HEK293 (cell line): ENCODE results near the gene MOCS2.

Experiments
- CTCF ChIA-PET: fragments of 350-600 bp; formaldehyde crosslinking; extraction: SDS; loops from one replicate; lab custom pipeline; 2021; ENCODE audit warnings: antibody characterized with exemption; lab: Yijun Ruan, JAX
- POLR2A ChIA-PET: fragments of 300-600 bp; formaldehyde crosslinking; extraction: SDS; loops from one replicate; lab custom pipeline; 2020; ENCODE audit warnings: antibody characterized with exemption, inconsistent platforms; lab: Yijun Ruan, JAX
- H3K27ac ChIP-seq: fragments of 200-500 bp; sonication (Bioruptor generic); 2 replicates; pipeline ENCODE4 v1.5.1; 2014; ENCODE audit warnings: low read depth, low read length, control low read depth, inconsistent platforms; ENCODE audit errors: extremely low read depth
- H3K36me3 ChIP-seq, 2 experiments: fragments of 200-500 bp in 1 of 2; sonication (Bioruptor generic) in 1 of 2; 1 replicate in 1 of 2; 2 replicates in 1 of 2; pipeline ENCODE4 v1.5.1; 2014 to 2017; ENCODE audit warnings: inconsistent platforms in 2 of 2, low read length in 2 of 2; ENCODE audit not compliant: control insufficient read depth in 2 of 2, insufficient read depth in 1 of 2
- H3K4me1 ChIP-seq: fragments of 200-500 bp; sonication (Bioruptor generic); 2 replicates; pipeline ENCODE4 v1.5.1; 2014; ENCODE audit warnings: mild to moderate bottlenecking, low read length, inconsistent platforms; ENCODE audit not compliant: control insufficient read depth, insufficient read depth
- H3K4me3 ChIP-seq: 2 replicates; pipeline ENCODE4 v1.5.1; 2011; ENCODE audit warnings: low read depth, mild to moderate bottlenecking, control low read depth, low read length, moderate library complexity
- H3K9me3 ChIP-seq: fragments of 200-500 bp; sonication (Bioruptor generic); 2 replicates; pipeline ENCODE4 v1.5.1; 2014; ENCODE audit warnings: low read depth, low read length, inconsistent platforms; ENCODE audit not compliant: control insufficient read depth, insufficient read depth
- FEZF1 ChIP-seq: fragments of 450-650 bp; formaldehyde crosslinking; IDR thresholded peaks from 2 replicates; pipeline ENCODE4 v1.5.1; 2016; ENCODE audit warnings: missing biosample characterization, missing genetic modification characterization
- IKZF3 ChIP-seq: fragments of 450-650 bp; IDR thresholded peaks from 2 replicates; pipeline ENCODE4 v1.5.0; 2018; ENCODE audit warnings: missing biosample characterization, mild to moderate bottlenecking, missing genetic modification characterization, moderate library complexity
- KLF8 ChIP-seq: fragments of 450-650 bp; formaldehyde crosslinking; IDR thresholded peaks from 2 replicates; pipeline ENCODE4 v1.5.1; 2016; ENCODE audit warnings: missing biosample characterization, missing genetic modification characterization
- PRDM6 ChIP-seq: fragments of 450-650 bp; formaldehyde crosslinking; IDR thresholded peaks from 2 replicates; pipeline ENCODE4 v1.5.1; 2017; ENCODE audit warnings: missing biosample characterization, missing genetic modification characterization
- SP2 ChIP-seq: fragments of 450-650 bp; formaldehyde crosslinking; IDR thresholded peaks from 2 replicates; pipeline ENCODE4 v1.5.1; 2016; ENCODE audit warnings: missing biosample characterization, missing genetic modification characterization
- TRIM28 ChIP-seq: IDR thresholded peaks from 2 replicates; pipeline ENCODE4 v1.6.1; 2011; ENCODE audit warnings: low read length, control low read depth, borderline replicate concordance
- ZFHX2 ChIP-seq: fragments of 450-650 bp; formaldehyde crosslinking; conservative IDR thresholded peaks from 2 replicates; pipeline ENCODE4 v1.5.1; 2016; ENCODE audit warnings: missing biosample characterization, missing genetic modification characterization
- ZIC2 ChIP-seq: fragments of 450-650 bp; formaldehyde crosslinking; IDR thresholded peaks from 2 replicates; pipeline ENCODE4 v1.5.1; 2016; ENCODE audit warnings: missing biosample characterization, missing genetic modification characterization
- ZNF16 ChIP-seq: fragments of 450-650 bp; formaldehyde crosslinking; IDR thresholded peaks from 2 replicates; pipeline ENCODE4 v1.5.1; 2016; ENCODE audit warnings: low read depth, missing biosample characterization, missing genetic modification characterization
- ZNF19 ChIP-seq: fragments of 450-650 bp; formaldehyde crosslinking; IDR thresholded peaks from 2 replicates; pipeline ENCODE4; 2016; ENCODE audit warnings: missing biosample characterization, missing genetic modification characterization, low read depth
- ZNF26 ChIP-seq: fragments of 450-650 bp; formaldehyde crosslinking; IDR thresholded peaks from 2 replicates; pipeline ENCODE4 v1.5.1; 2016; ENCODE audit warnings: missing biosample characterization, missing genetic modification characterization
- ZNF266 ChIP-seq: fragments of 450-650 bp; formaldehyde crosslinking; IDR thresholded peaks from 2 replicates; pipeline ENCODE4 v1.5.1; 2016; ENCODE audit warnings: missing biosample characterization, missing genetic modification characterization, low read depth
- ZNF350 ChIP-seq: fragments of 450-650 bp; formaldehyde crosslinking; IDR thresholded peaks from 2 replicates; pipeline ENCODE4 v1.5.0; 2017; ENCODE audit warnings: missing biosample characterization, mild to moderate bottlenecking, missing genetic modification characterization
- ZNF354C ChIP-seq: fragments of 450-650 bp; formaldehyde crosslinking; IDR thresholded peaks from 2 replicates; pipeline ENCODE4 v1.5.1; 2016; ENCODE audit warnings: missing biosample characterization, missing genetic modification characterization, low read depth, borderline replicate concordance
- ZNF501 ChIP-seq: fragments of 450-650 bp; formaldehyde crosslinking; IDR thresholded peaks from 2 replicates; pipeline ENCODE4 v1.5.1; 2016; ENCODE audit warnings: missing biosample characterization, missing genetic modification characterization
- ZNF561 ChIP-seq: fragments of 450-650 bp; IDR thresholded peaks from 2 replicates; pipeline ENCODE4 v1.5.1; 2018; ENCODE audit warnings: missing biosample characterization, missing genetic modification characterization, borderline replicate concordance
- ZNF571 ChIP-seq: fragments of 450-650 bp; formaldehyde crosslinking; IDR thresholded peaks from 2 replicates; pipeline ENCODE4 v1.5.0; 2017; ENCODE audit warnings: missing biosample characterization, missing genetic modification characterization
- ZNF585B ChIP-seq: fragments of 450-650 bp; formaldehyde crosslinking; IDR thresholded peaks from 2 replicates; pipeline ENCODE4 v1.5.1; 2016; ENCODE audit warnings: missing biosample characterization, missing genetic modification characterization
- ZNF610 ChIP-seq: fragments of 450-650 bp; formaldehyde crosslinking; IDR thresholded peaks from 2 replicates; pipeline ENCODE4 v1.5.1; 2016; ENCODE audit warnings: missing biosample characterization, missing genetic modification characterization, borderline replicate concordance
- ZNF654 ChIP-seq: fragments of 450-650 bp; formaldehyde crosslinking; IDR thresholded peaks from 2 replicates; pipeline ENCODE4 v1.5.1; 2016; ENCODE audit warnings: low read depth, missing biosample characterization, missing genetic modification characterization
- ZNF701 ChIP-seq: fragments of 450-650 bp; formaldehyde crosslinking; IDR thresholded peaks from 2 replicates; pipeline ENCODE4 v1.5.1; 2016; ENCODE audit warnings: missing biosample characterization, missing genetic modification characterization
- TF ChIP-seq, protein P1 (sequence below): fragments of 450-650 bp; formaldehyde crosslinking; optimal IDR thresholded peaks from 2 replicates; pipeline ENCODE3; 2016; ENCODE audit warnings: missing biosample characterization, mild to moderate bottlenecking, missing genetic modification characterization
- TF ChIP-seq, protein P2 (sequence below): fragments of 450-650 bp; formaldehyde crosslinking; IDR thresholded peaks from 2 replicates; pipeline ENCODE4 v1.5.1; 2016; ENCODE audit warnings: missing biosample characterization, missing genetic modification characterization
- TF ChIP-seq, protein P3 (sequence below): fragments of 450-650 bp; formaldehyde crosslinking; IDR thresholded peaks from 2 replicates; pipeline ENCODE4 v1.5.1; 2016; ENCODE audit warnings: missing biosample characterization, missing genetic modification characterization, borderline replicate concordance

The MOCS2 gene

GRCh38 chr5:53073348-53073747, 36.2 kb downstream of the MOCS2 start:
- H3K4me3 ChIP-seq = no peak overlapping the region
- H3K36me3 ChIP-seq = peaks cover 16 to 44% of the 10 kb centered on the region in 2 experiments; a peak in 2 of 3 replicates
- POLR2A ChIA-PET = no interaction called here
- no peaks in the 10 kb centered on the region for H3K4me1 ChIP-seq
- CTCF ChIA-PET = no interaction called here
- H3K27ac ChIP-seq = no peak overlapping the region
- H3K9me3 ChIP-seq = no peaks in the 10 kb centered on the region
- TF ChIP-seq ZNF266 (tag by site-specific recombination) (no peak), ZNF701 (no peak), ZNF610 (tag by site-specific recombination) (no peak), PRDM6 (tag by site-specific recombination) (no peak), FEZF1 (tag by site-specific recombination) (no peak)
- TF ChIP-seq, protein P1, sequence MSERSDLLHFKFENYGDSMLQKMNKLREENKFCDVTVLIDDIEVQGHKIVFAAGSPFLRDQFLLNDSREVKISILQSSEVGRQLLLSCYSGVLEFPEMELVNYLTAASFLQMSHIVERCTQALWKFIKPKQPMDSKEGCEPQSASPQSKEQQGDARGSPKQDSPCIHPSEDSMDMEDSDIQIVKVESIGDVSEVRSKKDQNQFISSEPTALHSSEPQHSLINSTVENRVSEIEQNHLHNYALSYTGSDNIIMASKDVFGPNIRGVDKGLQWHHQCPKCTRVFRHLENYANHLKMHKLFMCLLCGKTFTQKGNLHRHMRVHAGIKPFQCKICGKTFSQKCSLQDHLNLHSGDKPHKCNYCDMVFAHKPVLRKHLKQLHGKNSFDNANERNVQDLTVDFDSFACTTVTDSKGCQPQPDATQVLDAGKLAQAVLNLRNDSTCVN (tag by site-specific recombination) = no peak
- TF ChIP-seq, all 188 proteins: peak for 0

DNA sequence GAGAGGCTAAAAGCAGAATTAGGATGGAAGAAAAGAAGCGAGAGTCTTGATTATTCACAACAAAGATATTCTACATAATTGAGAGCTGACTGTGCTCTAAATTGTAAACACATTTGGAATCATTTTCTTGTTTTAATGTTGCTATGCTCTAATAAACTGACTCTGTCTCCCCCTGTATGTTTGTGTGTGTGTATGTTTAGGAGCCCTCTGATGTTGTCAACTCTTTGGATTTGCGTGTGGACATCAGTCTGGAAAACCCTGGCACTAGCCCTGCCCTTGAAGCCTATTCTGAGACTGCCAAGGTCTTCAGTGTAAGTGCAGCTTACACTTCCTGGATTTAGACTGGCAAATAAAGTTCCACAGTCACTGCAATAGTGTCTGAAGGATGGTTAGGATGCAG, 37.8 kb downstream of the MOCS2 start:
- Histone ChIP-seq H3K27ac (no peak overlapping the region), H3K4me3 (no peak overlapping the region), H3K9me3 (no peaks in the 10 kb centered on the region), H3K36me3 (peaks cover 12 to 42% of the 10 kb centered on the region in 2 experiments; a peak in 2 of 3 replicates), H3K4me1 (no peaks in the 10 kb centered on the region)
- POLR2A ChIA-PET = no interaction called here
- TF ChIP-seq ZNF350 (no peak), KLF8 (no peak), IKZF3 (tag by site-specific recombination) (no peak), ZNF585B (no peak)
- TF ChIP-seq, protein P2, sequence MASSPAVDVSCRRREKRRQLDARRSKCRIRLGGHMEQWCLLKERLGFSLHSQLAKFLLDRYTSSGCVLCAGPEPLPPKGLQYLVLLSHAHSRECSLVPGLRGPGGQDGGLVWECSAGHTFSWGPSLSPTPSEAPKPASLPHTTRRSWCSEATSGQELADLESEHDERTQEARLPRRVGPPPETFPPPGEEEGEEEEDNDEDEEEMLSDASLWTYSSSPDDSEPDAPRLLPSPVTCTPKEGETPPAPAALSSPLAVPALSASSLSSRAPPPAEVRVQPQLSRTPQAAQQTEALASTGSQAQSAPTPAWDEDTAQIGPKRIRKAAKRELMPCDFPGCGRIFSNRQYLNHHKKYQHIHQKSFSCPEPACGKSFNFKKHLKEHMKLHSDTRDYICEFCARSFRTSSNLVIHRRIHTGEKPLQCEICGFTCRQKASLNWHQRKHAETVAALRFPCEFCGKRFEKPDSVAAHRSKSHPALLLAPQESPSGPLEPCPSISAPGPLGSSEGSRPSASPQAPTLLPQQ (tag by site-specific recombination) = no peak
- CTCF ChIA-PET = interaction anchor here (1.3 kb wide), 1 partner anchor 123 kb away, joined by 3 read pairs; no protein-coding TSS in a partner anchor

DNA sequence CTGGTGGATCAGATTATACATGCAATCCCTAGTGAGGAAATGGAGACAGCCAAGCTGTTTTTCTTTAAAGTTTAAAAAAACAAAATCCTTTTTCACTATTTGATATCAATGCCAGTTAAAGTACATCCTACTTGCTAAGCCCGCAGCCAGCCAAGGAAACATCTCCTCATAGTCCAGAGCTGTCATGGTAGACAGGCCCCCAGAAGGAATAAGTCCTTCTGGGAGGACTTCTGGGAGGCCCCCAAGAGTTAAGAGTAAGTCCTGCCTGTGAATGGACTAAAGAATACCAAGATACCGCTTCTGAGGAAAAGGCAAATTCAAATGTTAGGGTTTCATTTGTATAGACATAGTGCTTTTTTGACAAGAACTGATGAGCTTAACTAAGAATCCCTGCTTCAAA, 38.3 kb downstream of the MOCS2 start:
- H3K27ac ChIP-seq = no peak overlapping the region
- no peak for TF ChIP-seq ZNF16
- no peak for TF ChIP-seq ZNF19 (tag by site-specific recombination)
- no peak for TF ChIP-seq TRIM28
- no peak for TF ChIP-seq ZIC2 (tag by site-specific recombination)
- no peak for TF ChIP-seq ZNF354C
- no peak for TF ChIP-seq SP2 (tag by site-specific recombination)
- TF ChIP-seq ZNF571 (tag by site-specific recombination) = no peak
- TF ChIP-seq, protein P3, sequence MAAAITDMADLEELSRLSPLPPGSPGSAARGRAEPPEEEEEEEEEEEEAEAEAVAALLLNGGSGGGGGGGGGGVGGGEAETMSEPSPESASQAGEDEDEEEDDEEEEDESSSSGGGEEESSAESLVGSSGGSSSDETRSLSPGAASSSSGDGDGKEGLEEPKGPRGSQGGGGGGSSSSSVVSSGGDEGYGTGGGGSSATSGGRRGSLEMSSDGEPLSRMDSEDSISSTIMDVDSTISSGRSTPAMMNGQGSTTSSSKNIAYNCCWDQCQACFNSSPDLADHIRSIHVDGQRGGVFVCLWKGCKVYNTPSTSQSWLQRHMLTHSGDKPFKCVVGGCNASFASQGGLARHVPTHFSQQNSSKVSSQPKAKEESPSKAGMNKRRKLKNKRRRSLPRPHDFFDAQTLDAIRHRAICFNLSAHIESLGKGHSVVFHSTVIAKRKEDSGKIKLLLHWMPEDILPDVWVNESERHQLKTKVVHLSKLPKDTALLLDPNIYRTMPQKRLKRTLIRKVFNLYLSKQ = no peak
- TF ChIP-seq ZNF561 (tag by site-specific recombination) = no peak
- no peak for TF ChIP-seq ZNF501 (tag by site-specific recombination)
- no peak for TF ChIP-seq ZNF350
- no peak for TF ChIP-seq IKZF3 (tag by site-specific recombination)
- TF ChIP-seq ZNF654 = no peak
- no peak for TF ChIP-seq ZNF26
- no peak for TF ChIP-seq ZFHX2
- H3K9me3 ChIP-seq = no peaks in the 10 kb centered on the region
- ChIA-PET CTCF (interaction anchor here (1.3 kb wide), 1 partner anchor 123 kb away, joined by 3 read pairs; no protein-coding TSS in a partner anchor), POLR2A (no interaction called here)
- H3K4me1 ChIP-seq = no peaks in the 10 kb centered on the region
- peaks cover 12 to 41% of the 10 kb centered on the region in 2 experiments; a peak in 2 of 3 replicates for H3K36me3 ChIP-seq
- H3K4me3 ChIP-seq = no peak overlapping the region
